DND-41 (cell line): ENCODE measurements around the gene VSTM2B.

Experiments used
- ATAC-seq: fragments of 200-7000 bp; cut with Tn5 transposase; 3 replicates; pipeline ENCODE4 v1.9.1; 2021; ENCODE audit warnings: low read depth; ENCODE audit not compliant: insufficient read depth
- DNase-seq: peaks from one replicate; pipeline ENCODE4 v3.0.0-alpha.2; 2020
- H2AFZ ChIP-seq: 2 replicates; pipeline ENCODE4 v1.6.0; 2012; ENCODE audit warnings: low read depth, low read length
- H3K27ac ChIP-seq: 2 replicates; pipeline ENCODE4 v1.5.1; 2012; ENCODE audit warnings: low read length, inconsistent platforms
- H3K27me3 ChIP-seq: fragments of 200-600 bp; sonication (generic); 2 replicates; pipeline ENCODE4 v1.6.0; 2012; ENCODE audit warnings: low read length, mild to moderate bottlenecking, inconsistent platforms; ENCODE audit not compliant: insufficient read depth, poor library complexity
- H3K36me3 ChIP-seq: 2 replicates; pipeline ENCODE4 v1.5.1; 2012; ENCODE audit warnings: low read length, inconsistent platforms; ENCODE audit not compliant: insufficient read depth
- H3K4me1 ChIP-seq: 2 replicates; pipeline ENCODE4 v1.5.1; 2012; ENCODE audit warnings: mild to moderate bottlenecking, low read length; ENCODE audit not compliant: insufficient read depth
- H3K4me2 ChIP-seq: 2 replicates; pipeline ENCODE4 v1.6.0; 2012; ENCODE audit warnings: mild to moderate bottlenecking, moderate library complexity, low read length, inconsistent platforms; ENCODE audit not compliant: insufficient read depth
- H3K4me3 ChIP-seq, 2 experiments: fragments of 200-600 bp in 1 of 2; shearing (Covaris generic) in 1 of 2; 2 replicates each; pipeline ENCODE4 v1.5.1; 2012 to 2016; ENCODE audit warnings: inconsistent platforms in 2 of 2, low read length in 2 of 2, mild to moderate bottlenecking in 2 of 2, low read depth in 1 of 2, moderate library complexity in 1 of 2
- H3K79me2 ChIP-seq: 2 replicates; pipeline ENCODE4 v1.6.0; 2012; ENCODE audit warnings: low read length, inconsistent platforms; ENCODE audit not compliant: insufficient read depth
- H3K9ac ChIP-seq: 2 replicates; pipeline ENCODE4 v1.6.0; 2012; ENCODE audit warnings: low read depth, mild to moderate bottlenecking, inconsistent platforms, low read length, moderate library complexity
- H3K9me3 ChIP-seq: 2 replicates; pipeline ENCODE4 v1.5.1; 2012; ENCODE audit warnings: low read length, moderate library complexity, mild to moderate bottlenecking, inconsistent platforms; ENCODE audit not compliant: insufficient read depth, severe bottlenecking
- H4K20me1 ChIP-seq: 2 replicates; pipeline ENCODE4 v1.6.0; 2012; ENCODE audit warnings: low read length; ENCODE audit not compliant: insufficient read depth
- EZH2 ChIP-seq: IDR thresholded peaks from 3 replicates; pipeline ENCODE4 v1.6.1; 2012; ENCODE audit warnings: borderline replicate concordance, low read depth, mild to moderate bottlenecking, moderate library complexity, low read length, inconsistent platforms; ENCODE audit not compliant: severe bottlenecking
- TF ChIP-seq, protein P1 (sequence below): IDR thresholded peaks from 2 replicates; pipeline ENCODE4 v1.5.1; 2012; ENCODE audit warnings: borderline replicate concordance, low read length, moderate library complexity, mild to moderate bottlenecking; ENCODE audit not compliant: poor library complexity, severe bottlenecking; ENCODE audit errors: extremely low read depth

The VSTM2B gene

DNA sequence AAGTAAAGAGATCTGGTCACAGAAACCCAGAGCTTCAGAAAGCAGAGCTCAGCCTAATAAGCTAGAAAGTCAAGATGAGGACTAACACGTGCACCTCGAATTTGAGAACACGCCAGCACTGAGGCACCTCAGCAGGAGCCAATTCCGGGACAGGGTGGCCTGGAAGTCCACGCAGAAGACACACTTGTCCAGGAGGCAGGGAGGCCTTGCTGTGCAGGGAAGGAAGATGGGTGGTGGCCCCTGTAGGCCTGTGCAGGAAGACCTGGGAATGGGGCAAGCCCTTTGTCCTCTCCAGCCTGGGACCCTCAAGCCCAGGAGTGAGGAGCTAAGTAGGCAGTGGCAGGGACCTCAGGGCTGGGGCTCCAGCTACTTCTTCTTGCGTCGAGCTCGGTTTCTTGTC, 16.3 kb upstream of the VSTM2B start:
- no peak overlapping the region for H3K9ac ChIP-seq
- TF ChIP-seq, protein P1, sequence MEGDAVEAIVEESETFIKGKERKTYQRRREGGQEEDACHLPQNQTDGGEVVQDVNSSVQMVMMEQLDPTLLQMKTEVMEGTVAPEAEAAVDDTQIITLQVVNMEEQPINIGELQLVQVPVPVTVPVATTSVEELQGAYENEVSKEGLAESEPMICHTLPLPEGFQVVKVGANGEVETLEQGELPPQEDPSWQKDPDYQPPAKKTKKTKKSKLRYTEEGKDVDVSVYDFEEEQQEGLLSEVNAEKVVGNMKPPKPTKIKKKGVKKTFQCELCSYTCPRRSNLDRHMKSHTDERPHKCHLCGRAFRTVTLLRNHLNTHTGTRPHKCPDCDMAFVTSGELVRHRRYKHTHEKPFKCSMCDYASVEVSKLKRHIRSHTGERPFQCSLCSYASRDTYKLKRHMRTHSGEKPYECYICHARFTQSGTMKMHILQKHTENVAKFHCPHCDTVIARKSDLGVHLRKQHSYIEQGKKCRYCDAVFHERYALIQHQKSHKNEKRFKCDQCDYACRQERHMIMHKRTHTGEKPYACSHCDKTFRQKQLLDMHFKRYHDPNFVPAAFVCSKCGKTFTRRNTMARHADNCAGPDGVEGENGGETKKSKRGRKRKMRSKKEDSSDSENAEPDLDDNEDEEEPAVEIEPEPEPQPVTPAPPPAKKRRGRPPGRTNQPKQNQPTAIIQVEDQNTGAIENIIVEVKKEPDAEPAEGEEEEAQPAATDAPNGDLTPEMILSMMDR, result no peak
- TF ChIP-seq EZH2, result no peak
- DNase-seq (no peak), ATAC-seq (no peak)
- no peaks in the 10 kb centered on the region for H3K36me3 ChIP-seq
- H4K20me1 ChIP-seq, result no peaks in the 10 kb centered on the region; the same call in 1 of the 2 replicates
- H2AFZ ChIP-seq, result no peak overlapping the region
- no peak overlapping the region for H3K4me2 ChIP-seq
- H3K4me3 ChIP-seq, result no peak overlapping the region
- no peaks in the 10 kb centered on the region for H3K9me3 ChIP-seq
- peaks cover 2% of the 10 kb centered on the region for H3K27me3 ChIP-seq
- no peaks in the 10 kb centered on the region for H3K4me1 ChIP-seq
- no peak overlapping the region for H3K27ac ChIP-seq
- no peaks in the 10 kb centered on the region for H3K79me2 ChIP-seq

DNA sequence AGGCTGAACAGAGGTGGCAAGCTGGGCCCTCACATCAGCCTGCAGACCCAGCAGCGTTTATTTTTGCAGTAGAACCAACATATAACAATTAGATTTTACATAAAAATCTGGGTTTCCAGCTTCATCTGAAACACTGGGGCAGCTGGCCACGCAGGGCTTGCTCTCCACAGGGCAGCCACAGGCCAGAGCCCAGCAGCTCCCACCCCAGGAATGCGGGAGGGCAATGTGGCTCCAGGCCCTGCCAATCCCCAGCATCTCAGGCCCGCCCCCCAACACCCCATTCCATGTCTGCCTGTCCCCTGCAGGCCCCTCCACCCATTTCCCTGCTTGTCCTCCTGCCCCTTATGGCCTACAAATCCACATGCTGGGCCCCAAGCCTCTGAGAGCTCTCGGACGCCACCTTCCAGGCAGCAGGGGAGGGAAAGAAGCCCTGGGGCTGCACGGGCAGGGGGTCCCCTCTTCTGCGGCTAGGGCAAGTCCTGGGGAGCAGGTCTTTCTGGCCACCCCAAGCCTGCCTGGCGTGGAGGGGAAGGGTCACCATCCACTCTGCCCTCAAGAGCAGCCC, 15.0 kb upstream of the VSTM2B start:
- Histone ChIP-seq H3K36me3 (no peaks in the 10 kb centered on the region), H3K9ac (no peak overlapping the region), H2AFZ (no peak overlapping the region), H3K27ac (no peak overlapping the region), H4K20me1 (no peaks in the 10 kb centered on the region; the same call in 1 of the 2 replicates), H3K4me2 (no peak overlapping the region), H3K4me3 (no peak overlapping the region), H3K4me1 (no peaks in the 10 kb centered on the region), H3K9me3 (no peaks in the 10 kb centered on the region), H3K79me2 (no peaks in the 10 kb centered on the region), H3K27me3 (peaks cover 2% of the 10 kb centered on the region)
- no peak for TF ChIP-seq EZH2
- TF ChIP-seq, protein P1, result no peak
- DNase-seq (no peak), ATAC-seq (no peak)

DNA sequence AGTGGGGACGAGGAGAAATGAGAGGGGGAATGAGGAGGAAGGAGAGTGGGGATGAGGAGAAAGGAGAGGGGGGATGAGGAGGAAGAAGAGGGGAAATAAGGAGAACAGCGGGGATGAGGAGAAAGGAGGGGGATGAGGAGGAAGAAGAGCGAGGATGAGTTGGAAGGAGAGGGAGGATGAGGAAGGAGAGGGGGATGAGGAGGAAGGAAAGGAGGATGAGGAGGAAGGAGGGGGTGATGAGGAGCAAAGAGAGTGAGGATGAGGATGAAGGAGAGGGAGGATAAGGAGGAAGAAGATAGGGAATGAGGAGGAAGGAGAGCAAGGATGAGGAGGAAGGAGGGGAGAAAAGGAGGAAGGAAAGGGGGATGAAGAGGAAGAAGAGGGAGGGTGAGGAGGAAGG, 14.0 kb upstream of the VSTM2B start:
- H3K4me3 ChIP-seq, result no peak overlapping the region
- H3K27ac ChIP-seq, result no peak overlapping the region
- peaks cover 2% of the 10 kb centered on the region for H3K27me3 ChIP-seq
- no peak overlapping the region for H3K4me2 ChIP-seq
- H4K20me1 ChIP-seq, result no peaks in the 10 kb centered on the region; the same call in 1 of the 2 replicates
- TF ChIP-seq, protein P1, result no peak
- no peak for TF ChIP-seq EZH2
- ATAC-seq (no peak), DNase-seq (no peak)
- no peak overlapping the region for H2AFZ ChIP-seq
- no peaks in the 10 kb centered on the region for H3K9me3 ChIP-seq
- H3K4me1 ChIP-seq, result no peaks in the 10 kb centered on the region
- H3K79me2 ChIP-seq, result no peaks in the 10 kb centered on the region
- H3K36me3 ChIP-seq, result no peaks in the 10 kb centered on the region
- H3K9ac ChIP-seq, result no peak overlapping the region
